Neutrophil (primary cell): ENCODE results near the gene LIPE.

Source experiments
- H3K27ac ChIP-seq: fragments of 200-600 bp; sonication (generic); 2 replicates; pipeline ENCODE4 v1.5.1; 2016; ENCODE audit warnings: mild to moderate bottlenecking, moderate library complexity
- H3K27me3 ChIP-seq: fragments of 200-600 bp; sonication (generic); 2 replicates; pipeline ENCODE4 v1.6.0; 2016; ENCODE audit warnings: mild to moderate bottlenecking
- H3K36me3 ChIP-seq: fragments of 200-600 bp; sonication (generic); 2 replicates; pipeline ENCODE4 v1.5.1; 2017
- H3K4me1 ChIP-seq, 2 experiments: fragments of 200-600 bp in 1 of 2; sonication (generic) in 1 of 2; 1 replicate in 1 of 2; 2 replicates in 1 of 2; pipeline versions ENCODE4 v1.5.1 to v1.6.1; 2013 to 2016; ENCODE audit warnings: low read depth in 1 of 2, low read length in 1 of 2, mild to moderate bottlenecking in 1 of 2, moderate library complexity in 1 of 2; ENCODE audit not compliant: control insufficient read depth in 1 of 2, insufficient read depth in 1 of 2
- H3K4me3 ChIP-seq, 2 experiments: fragments of 200-600 bp in 1 of 2; sonication (generic) in 1 of 2; 1 replicate in 1 of 2; 2 replicates in 1 of 2; pipeline ENCODE4 v1.5.1; 2013 to 2016; ENCODE audit warnings: low read depth in 1 of 2, low read length in 1 of 2, mild to moderate bottlenecking in 1 of 2, moderate library complexity in 1 of 2
- H3K9me3 ChIP-seq: fragments of 200-600 bp; sonication (generic); 2 replicates; pipeline ENCODE4 v1.5.1; 2016
- TF ChIP-seq, protein P1 (sequence below): fragments of 200-600 bp; sonication (generic); IDR thresholded peaks from 2 replicates; pipeline ENCODE4 v1.5.1; 2016; ENCODE audit warnings: antibody characterized with exemption

Gene LIPE

DNA sequence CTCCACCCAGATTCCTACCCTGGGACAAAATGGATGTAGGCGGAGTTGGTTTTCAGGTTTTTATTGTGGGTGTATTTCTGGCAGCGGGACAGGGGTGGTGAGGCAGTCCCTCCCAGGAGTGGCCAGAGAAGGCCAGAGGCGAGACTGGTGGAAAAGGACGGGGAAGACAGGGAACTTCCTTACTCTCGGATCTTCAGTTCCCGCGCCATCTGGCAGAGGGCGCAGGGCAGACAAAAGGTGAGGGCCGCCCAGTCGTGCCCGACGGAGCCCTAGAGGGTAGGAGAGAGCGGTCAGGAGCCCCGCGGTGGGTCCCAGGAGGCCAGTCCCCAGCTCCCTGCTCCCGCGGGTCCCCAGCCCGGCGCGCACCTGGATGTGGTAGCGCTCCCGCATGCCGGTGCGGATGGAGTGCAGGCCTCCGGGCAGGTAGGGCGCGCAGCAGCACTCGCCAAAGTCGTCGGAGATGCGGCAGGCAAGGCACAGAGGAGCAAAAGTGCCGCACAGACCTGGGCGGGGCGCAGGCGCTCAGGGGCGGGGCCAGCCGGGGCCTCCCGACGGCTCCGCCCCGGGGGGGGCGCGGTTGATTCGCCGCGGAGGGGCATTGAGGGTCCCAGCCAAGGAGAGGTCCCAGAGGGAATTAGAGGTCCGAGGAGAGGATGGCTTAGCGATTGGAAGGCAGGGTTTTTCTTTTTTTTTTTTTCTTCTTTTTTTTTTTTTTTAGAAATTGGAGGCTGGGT lies 40.0 kb downstream of the LIPE start:
- peaks cover 38% of the 10 kb centered on the region for H3K27me3 ChIP-seq
- peak overlapping the region; percentile 53 to 61 for H3K4me3 ChIP-seq
- H3K4me1 ChIP-seq, result peaks cover 11 to 16% of the 10 kb centered on the region in 2 experiments
- TF ChIP-seq, protein P1, sequence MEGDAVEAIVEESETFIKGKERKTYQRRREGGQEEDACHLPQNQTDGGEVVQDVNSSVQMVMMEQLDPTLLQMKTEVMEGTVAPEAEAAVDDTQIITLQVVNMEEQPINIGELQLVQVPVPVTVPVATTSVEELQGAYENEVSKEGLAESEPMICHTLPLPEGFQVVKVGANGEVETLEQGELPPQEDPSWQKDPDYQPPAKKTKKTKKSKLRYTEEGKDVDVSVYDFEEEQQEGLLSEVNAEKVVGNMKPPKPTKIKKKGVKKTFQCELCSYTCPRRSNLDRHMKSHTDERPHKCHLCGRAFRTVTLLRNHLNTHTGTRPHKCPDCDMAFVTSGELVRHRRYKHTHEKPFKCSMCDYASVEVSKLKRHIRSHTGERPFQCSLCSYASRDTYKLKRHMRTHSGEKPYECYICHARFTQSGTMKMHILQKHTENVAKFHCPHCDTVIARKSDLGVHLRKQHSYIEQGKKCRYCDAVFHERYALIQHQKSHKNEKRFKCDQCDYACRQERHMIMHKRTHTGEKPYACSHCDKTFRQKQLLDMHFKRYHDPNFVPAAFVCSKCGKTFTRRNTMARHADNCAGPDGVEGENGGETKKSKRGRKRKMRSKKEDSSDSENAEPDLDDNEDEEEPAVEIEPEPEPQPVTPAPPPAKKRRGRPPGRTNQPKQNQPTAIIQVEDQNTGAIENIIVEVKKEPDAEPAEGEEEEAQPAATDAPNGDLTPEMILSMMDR, result peak; percentile 63
- peak overlapping the region; percentile 70 for H3K27ac ChIP-seq
- H3K36me3 ChIP-seq, result no peaks in the 10 kb centered on the region
- no peaks in the 10 kb centered on the region for H3K9me3 ChIP-seq

DNA sequence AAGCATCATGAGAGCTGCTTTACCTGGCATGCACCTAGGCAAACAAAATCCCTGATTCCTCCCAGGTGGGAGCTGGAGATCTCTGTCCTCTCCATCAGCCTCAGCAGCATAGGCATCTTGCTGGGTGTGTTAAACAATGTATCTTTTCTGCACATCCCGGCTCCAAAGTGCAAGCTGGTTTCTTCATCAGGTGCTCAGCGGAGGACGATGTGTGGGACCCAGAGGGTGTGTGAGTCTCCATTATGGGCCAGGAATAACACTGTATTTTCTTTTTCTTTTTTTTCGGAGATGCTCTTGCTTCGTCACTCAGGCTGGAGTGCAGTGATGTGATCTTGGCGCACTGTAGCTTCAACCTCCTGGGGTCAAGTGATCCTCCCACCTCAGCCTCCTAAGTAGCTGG lies 47.0 kb downstream of the LIPE start:
- H3K4me1 ChIP-seq, result no peaks in the 10 kb centered on the region
- H3K4me3 ChIP-seq, result no peak overlapping the region
- H3K9me3 ChIP-seq, result no peaks in the 10 kb centered on the region
- no peaks in the 10 kb centered on the region for H3K36me3 ChIP-seq
- no peak overlapping the region for H3K27ac ChIP-seq
- TF ChIP-seq, protein P1, result no peak
- peaks cover 41% of the 10 kb centered on the region for H3K27me3 ChIP-seq

DNA sequence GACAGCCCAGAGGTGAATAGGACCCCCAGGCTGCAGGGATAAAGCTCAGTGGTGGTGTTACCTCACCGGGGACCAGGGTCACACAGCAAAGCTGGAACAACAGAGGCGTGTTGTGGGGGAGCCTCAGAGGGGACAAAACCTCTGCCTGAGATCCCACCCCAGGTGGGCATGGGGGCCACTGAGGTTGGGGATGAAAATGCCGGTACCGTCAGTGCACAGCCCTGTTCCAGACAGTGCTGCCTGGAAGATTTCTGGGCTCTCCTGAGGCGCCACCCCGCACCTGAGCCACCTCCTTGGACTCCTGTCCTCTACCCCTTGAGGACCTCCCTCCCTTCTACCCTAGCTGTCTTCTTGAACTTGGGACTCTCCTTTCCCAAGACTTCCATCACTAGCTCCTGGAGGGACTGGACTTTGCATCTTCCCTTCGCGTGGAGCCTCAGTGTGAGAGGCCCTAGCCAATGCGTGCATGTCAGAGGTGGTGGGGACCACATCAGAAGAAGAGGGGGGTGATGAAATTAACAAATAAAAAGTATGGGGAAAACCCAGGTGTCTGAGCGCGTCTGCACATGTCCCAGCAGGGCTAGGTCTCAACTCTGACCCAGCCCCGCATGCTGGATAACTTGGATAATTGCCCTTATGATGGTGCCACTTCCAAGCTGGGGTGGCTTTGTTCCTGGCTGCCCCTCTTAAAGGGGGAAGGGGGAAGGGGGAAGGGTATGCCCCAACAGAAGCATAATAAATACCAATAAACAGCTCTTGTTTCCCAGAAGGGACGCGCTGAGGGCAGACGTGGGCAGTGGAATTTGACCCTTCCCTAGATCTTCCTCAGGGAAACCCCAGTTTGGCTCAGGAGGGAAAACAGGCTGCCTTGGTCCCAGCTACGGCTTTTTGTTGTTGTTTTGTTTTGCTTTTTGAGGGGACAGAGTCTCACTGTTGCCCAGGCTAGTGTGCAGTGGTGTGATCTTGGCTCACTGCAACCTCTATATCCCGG lies 48.7 kb downstream of the LIPE start:
- Histone ChIP-seq H3K4me3 (no peak overlapping the region), H3K9me3 (no peaks in the 10 kb centered on the region), H3K27me3 (peaks cover 41% of the 10 kb centered on the region), H3K4me1 (no peaks in the 10 kb centered on the region), H3K36me3 (no peaks in the 10 kb centered on the region), H3K27ac (no peak overlapping the region)
- TF ChIP-seq, protein P1, result no peak

DNA sequence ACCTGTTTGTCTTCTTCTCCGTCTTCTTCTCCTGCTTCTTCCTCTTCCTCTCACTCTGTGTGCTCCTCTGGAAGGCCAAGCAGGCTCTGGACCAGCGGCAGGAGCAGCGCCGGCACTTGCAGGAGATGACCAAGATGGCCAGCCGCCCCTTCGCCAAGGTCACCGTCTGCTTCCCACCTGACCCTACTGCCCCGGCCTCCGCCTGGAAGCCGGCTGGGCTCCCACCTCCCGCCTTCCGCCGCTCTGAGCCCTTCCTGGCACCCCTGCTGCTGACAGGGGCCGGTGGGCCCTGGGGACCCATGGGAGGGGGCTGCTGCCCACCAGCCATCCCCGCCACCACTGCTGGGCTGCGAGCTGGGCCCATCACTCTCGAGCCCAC lies 51.0 kb downstream of the LIPE start:
- Histone ChIP-seq H3K4me3 (no peak overlapping the region), H3K27me3 (peaks cover 33% of the 10 kb centered on the region), H3K9me3 (no peaks in the 10 kb centered on the region), H3K36me3 (no peaks in the 10 kb centered on the region), H3K4me1 (no peaks in the 10 kb centered on the region), H3K27ac (no peak overlapping the region)
- TF ChIP-seq, protein P1, result no peak

DNA sequence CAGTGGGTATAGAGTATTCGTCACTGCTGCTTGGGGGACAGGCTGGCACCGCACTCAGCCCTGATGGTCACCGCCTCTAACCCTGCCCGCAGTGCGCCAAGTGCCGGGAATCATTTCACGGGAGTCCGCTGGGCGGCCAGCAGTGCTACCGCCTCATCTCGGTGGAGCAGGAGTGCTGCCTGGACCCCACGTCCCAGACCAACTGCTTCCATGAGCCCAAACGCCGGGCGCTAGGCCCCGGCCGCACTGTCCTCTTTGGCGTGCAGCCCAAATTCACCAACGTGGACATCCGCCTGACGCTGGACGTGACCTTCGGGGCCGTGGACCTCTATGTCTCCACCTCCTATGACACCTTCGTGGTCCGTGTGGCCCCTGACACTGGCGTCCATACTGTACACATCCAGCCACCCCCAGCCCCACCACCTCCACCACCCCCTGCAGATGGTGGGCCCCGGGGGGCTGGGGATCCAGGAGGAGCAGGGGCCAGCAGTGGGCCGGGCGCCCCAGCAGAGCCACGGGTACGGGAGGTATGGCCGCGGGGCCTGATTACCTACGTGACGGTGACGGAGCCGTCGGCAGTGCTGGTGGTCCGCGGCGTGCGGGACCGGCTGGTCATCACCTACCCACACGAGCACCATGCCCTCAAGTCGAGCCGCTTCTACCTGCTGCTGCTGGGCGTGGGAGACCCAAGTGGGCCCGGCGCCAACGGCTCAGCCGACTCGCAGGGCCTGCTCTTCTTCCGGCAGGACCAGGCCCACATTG lies 51.6 kb downstream of the LIPE start:
- H3K27me3 ChIP-seq, result peaks cover 27% of the 10 kb centered on the region
- H3K4me1 ChIP-seq, result no peaks in the 10 kb centered on the region
- no peak overlapping the region for H3K27ac ChIP-seq
- no peaks in the 10 kb centered on the region for H3K36me3 ChIP-seq
- H3K9me3 ChIP-seq, result no peaks in the 10 kb centered on the region
- H3K4me3 ChIP-seq, result no peak overlapping the region
- TF ChIP-seq, protein P1, result no peak
